HepG2 (cell line): ENCODE results near the gene NEDD4L. TPM values are rescaled to one million over a fixed set of nuclear protein-coding genes. Genes with fewer than 3 reads are reported as not detected.

Source experiments
- ARID2 ChIP-seq: sonication (generic); formaldehyde crosslinking; IDR thresholded peaks from 2 replicates; pipeline ENCODE4 v1.8.1; 2022; ENCODE audit warnings: mild to moderate bottlenecking, missing genetic modification reagents, borderline replicate concordance
- ATF1 ChIP-seq: IDR thresholded peaks from 2 replicates; pipeline ENCODE4 v1.6.1; 2016; ENCODE audit warnings: mild to moderate bottlenecking, control low read depth
- BRD4 ChIP-seq: sonication (generic); formaldehyde crosslinking; IDR thresholded peaks from 2 replicates; pipeline ENCODE4 v1.4.0; 2020; ENCODE audit warnings: missing genetic modification reagents
- CENPT ChIP-seq: sonication (generic); formaldehyde crosslinking; IDR thresholded peaks from 2 replicates; pipeline ENCODE4 v1.8.0; 2022; ENCODE audit warnings: low read depth, mild to moderate bottlenecking, moderate library complexity, missing genetic modification reagents
- HNF4G ChIP-seq, 2 experiments: sonication (generic) in 1 of 2; formaldehyde crosslinking in 1 of 2; IDR thresholded peaks; 2 replicates each; pipeline versions ENCODE4 v1.4.0 to v1.6.1; 2011 to 2020; ENCODE audit warnings: borderline replicate concordance in 2 of 2, low read depth in 2 of 2, mild to moderate bottlenecking in 2 of 2, low read length in 1 of 2, missing genetic modification reagents in 1 of 2, moderate library complexity in 1 of 2
- HNRNPLL ChIP-seq: fragments of 200-400 bp; formaldehyde crosslinking; IDR thresholded peaks from 2 replicates; pipeline ENCODE4 v1.6.1; 2017; ENCODE audit warnings: mild to moderate bottlenecking, low read depth, low read length; ENCODE audit not compliant: poor library complexity, severe bottlenecking
- KLF13 ChIP-seq: sonication (generic); formaldehyde crosslinking; IDR thresholded peaks from 2 replicates; pipeline ENCODE4 v1.4.0; 2020; ENCODE audit warnings: mild to moderate bottlenecking, missing genetic modification reagents
- SOX13 ChIP-seq, 3 experiments: fragments of 450-650 bp in 1 of 3; sonication (generic) in 1 of 3; formaldehyde crosslinking in 1 of 3; IDR thresholded peaks in 2 of 3; conservative IDR thresholded peaks in 1 of 3; 2 replicates each; pipeline versions ENCODE4 v1.5.0 to v1.6.1; 2016 to 2020; ENCODE audit warnings: antibody characterized with exemption in 1 of 3, mild to moderate bottlenecking in 1 of 3, missing compliant biosample characterization in 1 of 3, missing genetic modification reagents in 1 of 3, moderate library complexity in 1 of 3
- SOX5 ChIP-seq: IDR thresholded peaks from 2 replicates; pipeline ENCODE4 v1.6.1; 2016; ENCODE audit warnings: borderline replicate concordance
- SRSF4 ChIP-seq: fragments of 200-400 bp; formaldehyde crosslinking; IDR thresholded peaks from one replicate; pipeline ENCODE4 v1.6.1; 2018; ENCODE audit warnings: mild to moderate bottlenecking, low read depth, low read length, moderate library complexity; ENCODE audit not compliant: poor library complexity, severe bottlenecking
- TP53 ChIP-seq: sonication (generic); formaldehyde crosslinking; conservative IDR thresholded peaks from 2 replicates; pipeline ENCODE4 v1.4.0; 2020; ENCODE audit warnings: missing genetic modification reagents
- ZFP41 ChIP-seq: sonication (generic); formaldehyde crosslinking; IDR thresholded peaks from 2 replicates; pipeline ENCODE4 v1.4.0; 2020; ENCODE audit warnings: mild to moderate bottlenecking, missing genetic modification reagents, borderline replicate concordance
- ZFP82 ChIP-seq: sonication (generic); formaldehyde crosslinking; IDR thresholded peaks from 2 replicates; pipeline ENCODE4 v1.5.1; 2020; ENCODE audit warnings: mild to moderate bottlenecking, missing genetic modification reagents, borderline replicate concordance
- ZGPAT ChIP-seq: IDR thresholded peaks from 2 replicates; pipeline ENCODE4 v1.6.1; 2016; ENCODE audit warnings: mild to moderate bottlenecking
- ZMYM3 ChIP-seq: sonication (generic); formaldehyde crosslinking; IDR thresholded peaks from 2 replicates; pipeline ENCODE4 v1.5.1; 2020; ENCODE audit warnings: mild to moderate bottlenecking, missing genetic modification reagents
- ZNF430 ChIP-seq: sonication (generic); formaldehyde crosslinking; IDR thresholded peaks from 2 replicates; pipeline ENCODE4 v1.9.0; 2021; ENCODE audit warnings: mild to moderate bottlenecking, missing genetic modification reagents
- ZNF484 ChIP-seq: sonication (generic); formaldehyde crosslinking; IDR thresholded peaks from 2 replicates; pipeline ENCODE4 v1.5.1; 2020; ENCODE audit warnings: mild to moderate bottlenecking, low read depth, missing genetic modification reagents, borderline replicate concordance
- ZNF510 ChIP-seq: sonication (generic); formaldehyde crosslinking; IDR thresholded peaks from 2 replicates; pipeline ENCODE4 v1.4.0; 2020; ENCODE audit warnings: low read depth, mild to moderate bottlenecking, missing genetic modification reagents
- polyA plus RNA-seq, 8 experiments: library from polyadenylated mRNA; depleted of rRNA in 3 of 8; stranded (reverse) in 7 of 8; unstranded in 1 of 8; fragments of >200 nt; fragmentation: Illumina TruSeq in 4 of 8; extraction: Trizol in 4 of 8; gene quantifications; 2 replicates each; pipeline versions ENCODE4 v1.2.1 to v1.2.3, GENCODE V29; 2011 to 2016; ENCODE audit warnings: low read depth in 4 of 8, missing spikeins in 1 of 8, mixed read lengths in 1 of 8; ENCODE audit not compliant: insufficient read depth in 1 of 8
- total RNA-seq, 5 experiments: library from RNA; depleted of rRNA; stranded (reverse); fragments of >200 nt; fragmentation: Illumina TruSeq; extraction: Trizol; gene quantifications; 2 replicates each; pipeline ENCODE4 v1.2.3, GENCODE V29; 2016; ENCODE audit warnings: low read depth in 1 of 5
- TF ChIP-seq, protein P1 (sequence below): sonication (generic); formaldehyde crosslinking; IDR thresholded peaks from 2 replicates; pipeline ENCODE4 v1.5.0; 2020; ENCODE audit warnings: mild to moderate bottlenecking, missing genetic modification reagents
- TF ChIP-seq, protein P2 (sequence below): sonication (generic); formaldehyde crosslinking; IDR thresholded peaks from 2 replicates; pipeline ENCODE4 v1.8.1; 2023; ENCODE audit warnings: mild to moderate bottlenecking, inconsistent platforms, moderate library complexity, missing genetic modification reagents, borderline replicate concordance
- TF ChIP-seq, protein P3 (sequence below): sonication (generic); formaldehyde crosslinking; IDR thresholded peaks from 2 replicates; pipeline ENCODE4 v1.8.0; 2022; ENCODE audit warnings: mild to moderate bottlenecking, missing genetic modification reagents, borderline replicate concordance

NEDD4L gene
- total and polyA plus RNA-seq, 2 of the 13 experiments (the other 11 are each of a cell fraction or from before 2014, with no cell fraction given) = 168 to 390 TPM

DNA sequence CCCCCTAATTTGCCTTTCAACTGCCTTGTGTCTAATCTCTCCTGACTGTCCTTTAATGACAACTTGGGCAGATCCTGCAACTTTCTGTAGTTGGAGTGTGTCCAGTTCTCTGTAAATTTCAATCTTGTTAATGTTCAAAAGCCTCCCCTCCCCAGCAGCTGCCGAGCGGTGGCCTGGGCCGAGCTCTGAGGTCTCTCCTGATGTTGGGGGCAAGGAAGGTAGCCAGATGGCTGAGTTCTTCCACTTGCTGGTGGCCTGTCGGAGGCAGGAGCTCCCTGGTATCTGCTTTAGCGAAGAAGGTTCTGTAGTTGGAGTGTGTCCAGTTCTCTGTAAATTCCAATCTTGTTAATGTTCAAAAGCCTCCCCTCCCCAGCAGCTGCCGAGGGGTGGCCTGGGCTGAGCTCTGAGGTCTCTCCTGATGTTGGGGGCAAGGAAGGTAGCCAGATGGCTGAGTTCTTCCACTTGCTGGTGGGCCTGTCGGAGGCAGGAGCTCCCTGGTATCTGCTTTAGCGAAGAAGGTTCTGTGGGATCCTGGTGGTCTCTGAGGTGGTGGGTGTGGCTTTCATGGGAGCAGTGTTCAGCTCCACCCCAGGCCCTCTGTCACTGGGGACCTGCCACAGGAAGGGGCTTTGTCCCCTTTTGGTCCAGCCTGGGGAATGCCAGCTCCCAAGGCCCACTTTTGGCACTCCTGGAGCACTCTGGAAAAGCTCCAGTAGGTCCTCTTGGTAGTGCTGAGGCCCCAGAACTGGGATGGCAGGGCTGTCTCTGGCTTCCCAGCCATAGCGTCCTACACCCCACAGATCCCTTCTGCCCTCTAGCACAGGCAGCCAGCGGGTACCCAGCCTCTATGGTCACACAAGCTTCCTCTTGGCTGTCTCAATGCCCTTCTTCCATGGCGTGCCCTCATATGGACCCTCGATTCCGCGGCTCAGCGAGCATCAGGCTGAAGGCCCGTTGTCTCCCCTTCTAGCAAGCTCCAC is 373.0 kb downstream of the NEDD4L start (continued):
- TF ChIP-seq ZNF510 (no peak), ZFP41 (no peak), SOX13 (IDR thresholded peaks at IDR 0.05) (no peak), SOX13 (CRISPR knock-in tag; conservative IDR thresholded peaks at IDR 0.05 in 1 of 2, IDR thresholded peaks at IDR 0.05 in 1 of 2) (no peak), SRSF4 (no peak), HNRNPLL (no peak), TP53 (no peak), KLF13 (CRISPR knock-in tag) (no peak), ZNF484 (CRISPR knock-in tag) (no peak), CENPT (no peak), ZGPAT (CRISPR knock-in tag) (peak; percentile 29; the same call in 1 of the 2 replicates), ZFP82 (CRISPR knock-in tag) (no peak), ATF1 (CRISPR knock-in tag) (no peak), HNF4G (IDR thresholded peaks at IDR 0.05; ENCODE audit: borderline replicate concordance, low read depth, low read length) (no peak), HNF4G (CRISPR knock-in tag; IDR thresholded peaks at IDR 0.05; ENCODE audit: borderline replicate concordance, low read depth) (no peak), ZNF430 (CRISPR knock-in tag) (no peak), BRD4 (CRISPR knock-in tag) (peak; percentile 58), ARID2 (CRISPR knock-in tag) (no peak), ZMYM3 (CRISPR knock-in tag) (no peak), SOX5 (peak; percentile 24; the same call in 1 of the 2 replicates)
- TF ChIP-seq, protein P1, sequence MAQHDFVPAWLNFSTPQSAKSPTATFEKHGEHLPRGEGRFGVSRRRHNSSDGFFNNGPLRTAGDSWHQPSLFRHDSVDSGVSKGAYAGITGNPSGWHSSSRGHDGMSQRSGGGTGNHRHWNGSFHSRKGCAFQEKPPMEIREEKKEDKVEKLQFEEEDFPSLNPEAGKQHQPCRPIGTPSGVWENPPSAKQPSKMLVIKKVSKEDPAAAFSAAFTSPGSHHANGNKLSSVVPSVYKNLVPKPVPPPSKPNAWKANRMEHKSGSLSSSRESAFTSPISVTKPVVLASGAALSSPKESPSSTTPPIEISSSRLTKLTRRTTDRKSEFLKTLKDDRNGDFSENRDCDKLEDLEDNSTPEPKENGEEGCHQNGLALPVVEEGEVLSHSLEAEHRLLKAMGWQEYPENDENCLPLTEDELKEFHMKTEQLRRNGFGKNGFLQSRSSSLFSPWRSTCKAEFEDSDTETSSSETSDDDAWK (CRISPR knock-in tag) = no peak
- TF ChIP-seq, protein P2, sequence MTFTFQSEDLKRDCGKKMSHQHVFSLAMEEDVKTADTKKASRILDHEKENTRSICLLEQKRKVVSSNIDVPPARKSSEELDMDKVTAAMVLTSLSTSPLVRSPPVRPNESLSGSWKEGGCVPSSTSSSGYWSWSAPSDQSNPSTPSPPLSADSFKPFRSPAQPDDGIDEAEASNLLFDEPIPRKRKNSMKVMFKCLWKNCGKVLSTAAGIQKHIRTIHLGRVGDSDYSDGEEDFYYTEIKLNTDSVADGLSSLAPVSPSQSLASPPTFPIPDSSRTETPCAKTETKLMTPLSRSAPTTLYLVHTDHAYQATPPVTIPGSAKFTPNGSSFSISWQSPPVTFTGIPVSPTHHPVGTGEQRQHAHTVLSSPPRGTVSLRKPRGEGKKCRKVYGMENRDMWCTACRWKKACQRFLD = no peak
- TF ChIP-seq, protein P3, sequence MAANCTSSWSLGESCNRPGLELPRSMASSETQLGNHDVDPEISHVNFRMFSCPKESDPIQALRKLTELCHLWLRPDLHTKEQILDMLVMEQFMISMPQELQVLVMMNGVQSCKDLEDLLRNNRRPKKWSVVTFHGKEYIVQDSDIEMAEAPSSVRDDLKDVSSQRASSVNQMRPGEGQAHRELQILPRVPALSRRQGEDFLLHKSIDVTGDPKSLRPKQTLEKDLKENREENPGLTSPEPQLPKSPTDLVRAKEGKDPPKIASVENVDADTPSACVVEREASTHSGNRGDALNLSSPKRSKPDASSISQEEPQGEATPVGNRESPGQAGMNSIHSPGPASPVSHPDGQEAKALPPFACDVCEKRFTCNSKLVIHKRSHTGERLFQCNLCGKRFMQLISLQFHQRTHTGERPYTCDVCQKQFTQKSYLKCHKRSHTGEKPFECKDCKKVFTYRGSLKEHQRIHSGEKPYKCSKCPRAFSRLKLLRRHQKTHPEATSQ (CRISPR knock-in tag) = 0 out of 2 replicates have a peak, but pooled peaks have one; percentile 3
